GM03348 (cell line): Measurements from ENCODE around the gene FHIT.

Source experiments
- DNase-seq: peaks from one replicate; pipeline ENCODE4 v3.0.0; 2012; ENCODE audit warnings: low spot score

The FHIT gene

GRCh38 chr3:60277361-60277800 is 973.9 kb downstream of the FHIT start:
- DNase-seq, result no peak

- no peak for DNase-seq
These were observed 974.6 kb downstream of the FHIT start for GRCh38 chr3:60276615-60277014.

- no peak for DNase-seq
These were observed 976.6 kb downstream of the FHIT start for GRCh38 chr3:60274646-60275045.

- DNase-seq, result no peak
These were observed 977.2 kb downstream of the FHIT start for GRCh38 chr3:60274098-60274497.

GRCh38 chr3:60269829-60270266 is 981.4 kb downstream of the FHIT start:
- DNase-seq, result no peak

GRCh38 chr3:60269377-60269776 is 981.9 kb downstream of the FHIT start:
- DNase-seq, result no peak

GRCh38 chr3:60268123-60268522 is 983.1 kb downstream of the FHIT start:
- DNase-seq, result no peak

- no peak for DNase-seq
These were observed 984.8 kb downstream of the FHIT start for GRCh38 chr3:60266444-60266843.

GRCh38 chr3:60263191-60263590 is 988.1 kb downstream of the FHIT start:
- no peak for DNase-seq

- DNase-seq, result no peak
These were observed 988.7 kb downstream of the FHIT start for GRCh38 chr3:60262546-60262945.

GRCh38 chr3:60260546-60260945 is 990.7 kb downstream of the FHIT start:
- DNase-seq, result no peak

- DNase-seq, result no peak
These were observed 1000.4 kb downstream of the FHIT start for GRCh38 chr3:60250810-60251209.

- no peak for DNase-seq
These were observed 1001.0 kb downstream of the FHIT start for GRCh38 chr3:60250206-60250605.

- DNase-seq, result no peak
These were observed 1004.9 kb downstream of the FHIT start for GRCh38 chr3:60246361-60246760.

GRCh38 chr3:60243456-60243855 is 1007.8 kb downstream of the FHIT start:
- no peak for DNase-seq

- DNase-seq, result no peak
These were observed 1010.8 kb downstream of the FHIT start for GRCh38 chr3:60240492-60240891.

- no peak for DNase-seq
These were observed 1012.7 kb downstream of the FHIT start for GRCh38 chr3:60238550-60238949.

- DNase-seq, result no peak
These were observed 1021.8 kb downstream of the FHIT start for GRCh38 chr3:60229502-60229901.

GRCh38 chr3:60228823-60229222 is 1022.4 kb downstream of the FHIT start:
- no peak for DNase-seq

- DNase-seq, result no peak
These were observed 1024.3 kb downstream of the FHIT start for GRCh38 chr3:60226912-60227311.

GRCh38 chr3:60225848-60226247 is 1025.4 kb downstream of the FHIT start:
- DNase-seq, result no peak

GRCh38 chr3:60220768-60221167 is 1030.5 kb downstream of the FHIT start:
- no peak for DNase-seq

- no peak for DNase-seq
These were observed 1031.8 kb downstream of the FHIT start for GRCh38 chr3:60219501-60219900.

GRCh38 chr3:60217156-60217911 is 1033.9 kb downstream of the FHIT start:
- DNase-seq, result peak; percentile 15
